Heart left ventricle (tissue), 16 donors: Measurements from ENCODE around the gene TBCK. TPM values are rescaled to one million over a fixed set of nuclear protein-coding genes. Genes with fewer than 3 reads are reported as not detected.
A peak's percentile ranks its signal among the peaks of the same experiment; 100 is the strongest.

Experiments used
- ATAC-seq, 4 donors: fragments of 200-7000 bp; cut with Tn5 transposase; one replicate each; pipeline ENCODE4 v1.9.1; 2020 to 2022; ENCODE audit warnings: moderate library complexity in 4 of 4, mild to moderate bottlenecking in 3 of 4, moderate number of reproducible peaks in 1 of 4
- DNase-seq, 5 donors: peaks; one replicate each; pipeline ENCODE4 v3.0.0-alpha.2; 2020
- H3K27ac ChIP-seq, 12 donors: fragments of 200-600 bp; sonication (generic) in 4 of 12; one replicate each; pipeline versions ENCODE4 v1.5.0 to v1.8.0; 2016 to 2022; ENCODE audit warnings: mild to moderate bottlenecking in 2 of 12
- H3K27me3 ChIP-seq, 9 donors: fragments of 200-600 bp; sonication (generic) in 2 of 9; one replicate each; pipeline versions ENCODE4 v1.5.1 to v1.8.0; 2016 to 2022; ENCODE audit warnings: mild to moderate bottlenecking in 3 of 9
- H3K36me3 ChIP-seq, 9 donors: fragments of 200-600 bp; sonication (generic) in 2 of 9; one replicate each; pipeline versions ENCODE4 v1.5.0 to v1.8.0; 2018 to 2022; ENCODE audit warnings: mild to moderate bottlenecking in 2 of 9
- H3K4me1 ChIP-seq, 12 donors: fragments of 200-600 bp; sonication (generic) in 4 of 12; one replicate each; pipeline versions ENCODE4 v1.5.0 to v1.8.0; 2016 to 2022; ENCODE audit warnings: mild to moderate bottlenecking in 3 of 12
- H3K4me3 ChIP-seq, 12 donors: fragments of 200-600 bp; sonication (generic) in 4 of 12; one replicate each; pipeline versions ENCODE4 v1.5.0 to v1.8.0; 2017 to 2022; ENCODE audit warnings: mild to moderate bottlenecking in 9 of 12, moderate library complexity in 4 of 12
- H3K9me3 ChIP-seq, 12 donors: fragments of 200-600 bp; sonication (generic) in 4 of 12; one replicate each; pipeline versions ENCODE4 v1.5.0 to v1.8.0; 2016 to 2022; ENCODE audit warnings: mild to moderate bottlenecking in 1 of 12
- CTCF ChIP-seq, 12 donors: fragments of 200-600 bp; sonication (generic) in 4 of 12; IDR thresholded peaks; one replicate each; pipeline versions ENCODE4 v1.5.0 to v1.8.0; 2018 to 2022; ENCODE audit warnings: antibody characterized with exemption in 12 of 12, mild to moderate bottlenecking in 5 of 12
- POLR2A ChIP-seq, 2 donors: fragments of 450-650 bp; IDR thresholded peaks; one replicate each; pipeline ENCODE4 v1.6.1; 2017; ENCODE audit warnings: antibody characterized with exemption in 2 of 2, mild to moderate bottlenecking in 2 of 2, moderate library complexity in 2 of 2
- WGBS, 4 donors: extraction: QIAGEN DNeasy Blood & Tissue Kit in 2 of 4; methylation state at CpG; one replicate each; pipeline versions ENCODE4 v1.1.5 to v1.1.7; 2013 to 2018; 5-methylcytosine and 5-hydroxymethylcytosine counted together
- intact Hi-C, 10 donors: fragments of 100-400 bp; cut with DNase I; formaldehyde crosslinking; loops; one replicate each; pipeline versions ENCODE4 v1.11.1 to v1.14.2; 2022
- polyA plus RNA-seq, 2 donors: library from polyadenylated mRNA; stranded (reverse); fragments of 200-250 nt; gene quantifications; one replicate each; pipeline ENCODE4 v1.2.3, GENCODE V29; 2013
- total RNA-seq, 9 donors: library from RNA; depleted of rRNA in 2 of 9; stranded (reverse); fragments of >200 nt in 2 of 9; fragmentation: NEBNext Ultra II Directional in 3 of 9; extraction: Animal tissue kit (Norgen Biotek cat#: 25700) in 3 of 9; gene quantifications; one replicate each; pipeline versions ENCODE4 v1.1.0 to v1.2.4, GENCODE V29; 2016 to 2023
- donor health status: ischemic (EF 13 %, LVEDD 7.1; RV severe dilation, severe dysfunction).
- donor health status: healthy with polysubstance abuse.
- donor health status: DM: no; HTN: yes; CAD: no.
- donor health status: DM: no; HTN: no; CAD: no.
- donor health status: ischemic (EF 25% LVEDD 6.9; RV normal size, moderate dysfunction).
- donor health status: ischemic (EF 25% LVEDD 5.7; RV mildly dilated, moderate dysfunction).
- donor health status: healthy.
- donor health status: DM: yes; HTN: yes; CAD: no.
- donor health status: ischemic (EF 35%, LVEDD 5.7; RV mildly dilated, moderate dysfunction).
- donor health status: nonischemic (EF 11% LVEDD 7.7; RV severe dilation, severe dysfunction).
- donor health status: DM: yes; HTN: yes; CAD: no.
- donor health status: PGD.
- donor health status: ischemic (EF 29% LVEDD 5.4; RV normal size, mild dysfunction).
- donor health status: nonischemic (EF 23%, LVEDD 6.1; RV moderate dilation, normal function).

Gene TBCK
- total and polyA plus RNA-seq, 11 donors: 5.0 to 27.1 (median 14.6) TPM

- H3K9me3 ChIP-seq: no peaks in the 10 kb centered on the region
- TF ChIP-seq POLR2A (IDR thresholded peaks at IDR 0.05) (no peak), CTCF (IDR thresholded peaks at IDR 0.05) (no peak)
- H3K36me3 ChIP-seq: peaks cover 0 to 8% (median 0%) of the 10 kb centered on the region in 9 donors
- peak overlapping the region; percentile 85 to 98 (median 94) for H3K27ac ChIP-seq
- DNase-seq: no peak
- H3K27me3 ChIP-seq: no peaks in the 10 kb centered on the region
- intact Hi-C loops: no loop called here
- WGBS, 4 donors: 2 to 5% (median 4%) methylated on average over 13 of the region's 13 CpGs
- peak overlapping the region; percentile 46 to 95 (median 84) for H3K4me3 ChIP-seq
- H3K4me1 ChIP-seq: peaks cover 0 to 48% (median 29%) of the 10 kb centered on the region in 12 donors
- no peak for ATAC-seq
Observed at GRCh38 chr4:106316773-106317409, 882 bp upstream of the TBCK start.

DNA sequence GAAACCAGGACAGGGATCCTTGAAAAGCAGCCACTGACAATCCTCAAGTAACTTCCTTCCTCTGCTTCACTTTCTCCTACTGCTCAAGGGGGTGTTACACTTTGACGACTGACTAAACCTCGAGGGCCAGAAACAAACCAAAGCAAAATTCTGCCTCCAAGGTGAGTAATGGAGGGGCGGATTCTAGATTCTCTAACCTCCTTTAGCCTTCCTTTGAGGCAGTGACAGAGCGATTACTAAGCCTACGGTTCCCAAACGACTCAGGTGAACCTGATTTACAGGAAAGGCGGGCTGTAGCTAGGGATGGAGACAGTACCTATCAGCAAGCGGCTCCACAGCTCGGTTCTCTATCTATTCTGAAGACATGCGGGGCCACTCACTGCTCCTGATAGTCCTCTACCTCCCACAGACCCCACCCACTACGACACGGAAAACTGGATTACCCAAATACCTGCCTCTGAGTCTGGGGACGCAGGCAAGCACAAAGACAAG is 487 bp downstream of the TBCK start:
- intact Hi-C loops: no loop called here
- Histone ChIP-seq H3K4me3 (peak overlapping the region; percentile 46 to 95 (median 84)), H3K9me3 (no peaks in the 10 kb centered on the region), H3K36me3 (no peaks in the 10 kb centered on the region), H3K4me1 (peaks cover 0 to 48% (median 30%) of the 10 kb centered on the region in 12 donors), H3K27ac (peak overlapping the region; percentile 85 to 98 (median 94)), H3K27me3 (no peaks in the 10 kb centered on the region)
- 0 to 1% (median 1%) methylated on average over 10 to 13 of the region's 13 CpGs for WGBS, 4 donors
- TF ChIP-seq POLR2A (IDR thresholded peaks at IDR 0.05): no peak
- TF ChIP-seq CTCF (IDR thresholded peaks at IDR 0.05): no peak
- DNase-seq (no peak), ATAC-seq (peak in 3 of 4 donors; percentile 2 to 29 (median 11))

GRCh38 chr4:106314960-106315359 is 1.0 kb downstream of the TBCK start:
- peak overlapping the region in 3 of 12 donors; percentile 93 to 98 (median 94) for H3K27ac ChIP-seq
- H3K4me3 ChIP-seq: peak overlapping the region in 10 of 12 donors; percentile 58 to 95 (median 84)
- peaks cover 0 to 48% (median 30%) of the 10 kb centered on the region in 12 donors for H3K4me1 ChIP-seq
- no peaks in the 10 kb centered on the region for H3K27me3 ChIP-seq
- intact Hi-C loops: no loop called here
- DNase-seq (no peak), ATAC-seq (no peak)
- H3K36me3 ChIP-seq: no peaks in the 10 kb centered on the region
- 34 to 45% (median 39%) methylated on average over 6 of the region's 6 CpGs for WGBS, 4 donors
- no peaks in the 10 kb centered on the region for H3K9me3 ChIP-seq
- TF ChIP-seq POLR2A (IDR thresholded peaks at IDR 0.05): no peak
- TF ChIP-seq CTCF (IDR thresholded peaks at IDR 0.05): no peak

DNA sequence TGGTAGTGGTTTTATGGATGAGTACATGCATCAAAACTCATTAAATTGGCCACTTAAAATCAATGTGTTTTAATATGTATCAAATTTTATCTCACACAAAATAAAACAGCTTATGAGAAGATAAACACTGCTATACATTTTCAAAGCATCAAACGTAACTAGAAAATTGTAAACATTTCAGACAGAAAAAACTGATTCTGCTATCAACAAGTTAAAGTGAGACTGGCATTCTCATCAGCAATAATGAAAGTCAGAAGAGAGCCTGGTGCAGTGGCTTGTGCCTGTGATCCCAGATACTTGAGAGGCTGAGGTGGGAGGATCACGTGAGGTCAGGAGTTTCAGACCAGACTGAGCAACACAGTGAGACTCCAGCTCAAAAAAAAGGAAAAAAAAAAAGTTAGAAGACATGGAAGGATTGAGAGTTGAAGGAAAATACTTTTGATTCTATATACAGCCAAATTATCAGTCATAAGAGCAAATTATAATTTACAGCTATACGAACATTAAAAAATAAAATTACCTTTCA is 2.9 kb downstream of the TBCK start:
- TF ChIP-seq POLR2A (IDR thresholded peaks at IDR 0.05) (no peak), CTCF (IDR thresholded peaks at IDR 0.05) (no peak)
- DNase-seq (no peak), ATAC-seq (no peak)
- Histone ChIP-seq H3K27ac (no peak overlapping the region), H3K27me3 (no peaks in the 10 kb centered on the region), H3K4me3 (no peak overlapping the region), H3K9me3 (no peaks in the 10 kb centered on the region), H3K36me3 (peaks cover 0 to 8% (median 7%) of the 10 kb centered on the region in 9 donors), H3K4me1 (peaks cover 0 to 36% (median 25%) of the 10 kb centered on the region in 12 donors)
- intact Hi-C loops: no loop called here
- WGBS, 4 donors: 82 to 85% (median 83%) methylated on average over 3 of the region's 3 CpGs
